H9 (cell line): ENCODE results near the gene S1PR4. TPM values are rescaled to one million over a fixed set of nuclear protein-coding genes. Genes with fewer than 3 reads are reported as not detected.

Source experiments
- DNase-seq: peaks from one replicate; pipeline ENCODE4 v3.0.0-alpha.2; 2017
- H2AFZ ChIP-seq: one replicate; pipeline ENCODE4 v1.6.1; 2013; ENCODE audit warnings: mild to moderate bottlenecking, low read length, control low read depth, moderate library complexity
- H2AK5ac ChIP-seq: 2 replicates; pipeline ENCODE4 v1.6.1; 2013; ENCODE audit warnings: low read length, control low read depth, mixed read lengths; ENCODE audit not compliant: insufficient read length
- H2BK120ac ChIP-seq: one replicate; pipeline ENCODE4 v1.6.1; 2013; ENCODE audit warnings: low read depth, mild to moderate bottlenecking, low read length, control low read depth, inconsistent platforms; ENCODE audit not compliant: poor library complexity, severe bottlenecking
- H2BK12ac ChIP-seq: 2 replicates; pipeline ENCODE4 v1.6.1; 2013; ENCODE audit warnings: low read length, control low read depth, mixed read lengths, low read depth; ENCODE audit not compliant: insufficient read length
- H2BK15ac ChIP-seq: 2 replicates; pipeline ENCODE4 v1.6.1; 2013; ENCODE audit warnings: low read depth, low read length, control low read depth
- H2BK20ac ChIP-seq: one replicate; pipeline ENCODE4 v1.6.1; 2013; ENCODE audit warnings: low read depth, mild to moderate bottlenecking, low read length, control low read depth, inconsistent platforms; ENCODE audit not compliant: poor library complexity, severe bottlenecking
- H2BK5ac ChIP-seq: 2 replicates; pipeline ENCODE4 v1.6.1; 2013; ENCODE audit warnings: low read length, control low read depth, mixed read lengths; ENCODE audit not compliant: insufficient read length
- H3K14ac ChIP-seq: 2 replicates; pipeline ENCODE4 v1.6.1; 2013; ENCODE audit warnings: low read length, control low read depth; ENCODE audit not compliant: insufficient read depth
- H3K18ac ChIP-seq: 2 replicates; pipeline ENCODE4 v1.6.1; 2013; ENCODE audit warnings: low read depth, mild to moderate bottlenecking, mixed read lengths, low read length, control low read depth; ENCODE audit not compliant: insufficient read length
- H3K23ac ChIP-seq: 2 replicates; pipeline ENCODE4 v1.6.1; 2013; ENCODE audit warnings: low read length, control low read depth, mixed read lengths, low read depth; ENCODE audit not compliant: insufficient read length
- H3K23me2 ChIP-seq: 2 replicates; pipeline ENCODE4 v1.6.1; 2013; ENCODE audit warnings: low read depth, mild to moderate bottlenecking, mixed read lengths, low read length, control low read depth; ENCODE audit not compliant: insufficient read length, poor library complexity, severe bottlenecking
- H3K27ac ChIP-seq: 2 replicates; pipeline ENCODE4 v1.5.1; 2013; ENCODE audit warnings: low read length, control low read depth, mixed read lengths, low read depth; ENCODE audit not compliant: insufficient read length
- H3K27me3 ChIP-seq: 2 replicates; pipeline ENCODE4 v1.6.1; 2013; ENCODE audit warnings: low read length, control low read depth, inconsistent platforms; ENCODE audit not compliant: insufficient read depth
- H3K4ac ChIP-seq: 2 replicates; pipeline ENCODE4 v1.6.1; 2013; ENCODE audit warnings: low read depth, mild to moderate bottlenecking, control low read depth, inconsistent platforms, low read length, moderate library complexity
- H3K4me1 ChIP-seq: 2 replicates; pipeline ENCODE4 v1.6.1; 2013; ENCODE audit warnings: low read length, control low read depth, inconsistent platforms; ENCODE audit not compliant: insufficient read depth
- H3K4me2 ChIP-seq: 2 replicates; pipeline ENCODE4 v1.6.1; 2013; ENCODE audit warnings: low read length, control low read depth, mixed read lengths; ENCODE audit not compliant: insufficient read length, insufficient read depth
- H3K56ac ChIP-seq: 2 replicates; pipeline ENCODE4 v1.6.1; 2013; ENCODE audit warnings: low read depth, mild to moderate bottlenecking, mixed read lengths, low read length, control low read depth; ENCODE audit not compliant: insufficient read length
- H3K79me1 ChIP-seq: 2 replicates; pipeline ENCODE4 v1.6.1; 2013; ENCODE audit warnings: low read depth, mild to moderate bottlenecking, moderate library complexity, low read length, control low read depth, inconsistent platforms; ENCODE audit not compliant: insufficient read depth, poor library complexity, severe bottlenecking
- H3K79me2 ChIP-seq: 2 replicates; pipeline ENCODE4 v1.6.1; 2013; ENCODE audit warnings: low read length, control low read depth, inconsistent platforms; ENCODE audit not compliant: insufficient read depth
- H3K9ac ChIP-seq: 2 replicates; pipeline ENCODE4 v1.6.1; 2013; ENCODE audit warnings: low read length, control low read depth, mixed read lengths; ENCODE audit not compliant: insufficient read length; ENCODE audit errors: extremely low read depth
- H3K9me3 ChIP-seq: one replicate; pipeline ENCODE4 v1.6.1; 2013; ENCODE audit warnings: low read depth, low read length, inconsistent platforms; ENCODE audit not compliant: control insufficient read depth
- H3T11ph ChIP-seq: one replicate; pipeline ENCODE4 v1.6.1; 2013; ENCODE audit warnings: mild to moderate bottlenecking, low read length, control low read depth, inconsistent platforms
- H4K20me1 ChIP-seq: one replicate; pipeline ENCODE4 v1.6.1; 2013; ENCODE audit not compliant: control insufficient read depth, insufficient read length, insufficient read depth
- H4K5ac ChIP-seq: 2 replicates; pipeline ENCODE4 v1.6.1; 2013; ENCODE audit warnings: low read depth, mild to moderate bottlenecking, mixed read lengths, low read length, control low read depth; ENCODE audit not compliant: insufficient read length
- H4K8ac ChIP-seq: replicated peaks from 2 replicates; pipeline ENCODE4 v1.6.1; 2013; ENCODE audit warnings: low read length, control low read depth, mixed read lengths, low read depth; ENCODE audit not compliant: insufficient read length
- H4K91ac ChIP-seq: 2 replicates; pipeline ENCODE4 v1.6.1; 2013; ENCODE audit warnings: low read depth, mild to moderate bottlenecking, moderate library complexity, mixed read lengths, low read length, control low read depth; ENCODE audit not compliant: insufficient read length
- H3K27ac Mint-ChIP-seq, 3 experiments: 2 replicates in 2 of 3; 3 replicates in 1 of 3; pipeline ENCODE4 v1.8.0; 2020 to 2021; ENCODE audit warnings: mixed read lengths in 3 of 3, mild to moderate bottlenecking in 1 of 3, moderate library complexity in 1 of 3
- H3K27me3 Mint-ChIP-seq: 2 replicates; pipeline ENCODE4 v1.8.0; 2021; ENCODE audit warnings: low read depth, mild to moderate bottlenecking, moderate library complexity, mixed read lengths
- H3K36me3 Mint-ChIP-seq, 3 experiments: 2 replicates in 2 of 3; 3 replicates in 1 of 3; pipeline ENCODE4 v1.8.0; 2020 to 2021; ENCODE audit warnings: low read depth in 3 of 3, mixed read lengths in 3 of 3; ENCODE audit not compliant: insufficient read depth in 1 of 3
- H3K4me1 Mint-ChIP-seq, 2 experiments: 2 replicates each; pipeline ENCODE4 v1.8.0; 2020; ENCODE audit warnings: mixed read lengths in 2 of 2
- H3K4me3 Mint-ChIP-seq, 2 experiments: 2 replicates in 1 of 2; 3 replicates in 1 of 2; pipeline ENCODE4 v1.8.0; 2020 to 2021; ENCODE audit warnings: mild to moderate bottlenecking in 2 of 2, mixed read lengths in 2 of 2, moderate library complexity in 1 of 2
- H3K9me3 Mint-ChIP-seq, 2 experiments: 2 replicates in 1 of 2; 3 replicates in 1 of 2; pipeline ENCODE4 v1.8.0; 2020; ENCODE audit warnings: mild to moderate bottlenecking in 2 of 2, mixed read lengths in 2 of 2, moderate library complexity in 1 of 2
- CTCF ChIP-seq: fragments of 200-600 bp; sonication (generic); conservative IDR thresholded peaks from 3 replicates; pipeline ENCODE4 v1.8.0; 2021; ENCODE audit warnings: antibody characterized with exemption, mild to moderate bottlenecking
- whole genome bisulfite sequencing: extraction: QIAGEN DNeasy Blood & Tissue Kit; methylation state at CpG from one replicate; pipeline ENCODE4 v1.1.7; 2013; ENCODE audit warnings: missing lambda C conversion rate, low lambda C conversion rate, mixed read lengths; ENCODE audit not compliant: insufficient read length; ENCODE audit errors: extremely low coverage; 5-methylcytosine and 5-hydroxymethylcytosine counted together
- total RNA-seq: library from RNA; stranded (reverse); gene quantifications from 2 replicates; pipeline ENCODE4 v1.2.1, GENCODE V29; 2021

The S1PR4 gene
- total RNA-seq, 1 experiment from 2014 or later, result not detected

- Histone ChIP-seq H2BK20ac (no peak overlapping the region), H4K91ac (no peak overlapping the region), H3K23me2 (peaks cover 1% of the 10 kb centered on the region), H3K4me2 (no peak overlapping the region), H2AFZ (no peak overlapping the region), H3K27ac (no peak overlapping the region), H3K4ac (no peak overlapping the region), H2AK5ac (no peak overlapping the region), H2BK120ac (no peak overlapping the region), H3K79me1 (peaks cover 22% of the 10 kb centered on the region), H2BK12ac (no peak overlapping the region), H3K18ac (no peak overlapping the region), H3K9me3 (no peaks in the 10 kb centered on the region), H3K56ac (no peak overlapping the region), H3K79me2 (peaks cover 23% of the 10 kb centered on the region; the same call in 1 of the 2 replicates), H4K8ac (no peak overlapping the region), H3K9ac (no peak overlapping the region), H4K20me1 (no peaks in the 10 kb centered on the region), H4K5ac (no peak overlapping the region), H3T11ph (no peak overlapping the region), H3K23ac (no peak overlapping the region), H2BK15ac (no peak overlapping the region), H3K14ac (no peak overlapping the region), H3K4me1 (no peaks in the 10 kb centered on the region), H2BK5ac (no peak overlapping the region), H3K27me3 (no peaks in the 10 kb centered on the region)
- Mint-ChIP-seq H3K27me3 (no peaks in the 10 kb centered on the region), H3K9me3 (no peaks in the 10 kb centered on the region; a peak in 1 of 5 replicates), H3K27ac (no peak overlapping the region), H3K4me1 (peaks cover 12 to 23% of the 10 kb centered on the region in 2 experiments), H3K36me3 (peaks cover 12 to 25% (median 23%) of the 10 kb centered on the region in 3 experiments), H3K4me3 (no peak overlapping the region)
- no peak for DNase-seq
- WGBS, result no CpG with 5 or more reads among the region's 18 CpGs
- no peak for TF ChIP-seq CTCF
Measured at GRCh38 chr19:3190470-3190770, 11.9 kb downstream of the S1PR4 start.
